Femur (tissue), 1 donor: Measurements from ENCODE around the gene ZNF780A.
"Not testable (repeated sequence)": the region's sequence is repeated elsewhere in the genome, so short reads cannot be mapped to it uniquely, and the experiment has no call there.

Experiments
- DNase-seq: peaks from one replicate; pipeline ENCODE4 v3.0.0-alpha.2; 2017

Gene ZNF780A

GRCh38 chr19:40090241-40091204, at the start of gene ZNF780A:
TSS of gene ZNF780A (minus strand) at chr19:40090943. CDS start at chr19:40084753, 6,190 bp downstream.
- peak; percentile 88 for DNase-seq

- DNase-seq, result no peak
These were observed 49.0 kb upstream of the ZNF780A start for GRCh38 chr19:40139533-40140287.

- DNase-seq, result no peak
These were observed 46.1 kb upstream of the ZNF780A start for GRCh38 chr19:40136818-40137217.

DNA sequence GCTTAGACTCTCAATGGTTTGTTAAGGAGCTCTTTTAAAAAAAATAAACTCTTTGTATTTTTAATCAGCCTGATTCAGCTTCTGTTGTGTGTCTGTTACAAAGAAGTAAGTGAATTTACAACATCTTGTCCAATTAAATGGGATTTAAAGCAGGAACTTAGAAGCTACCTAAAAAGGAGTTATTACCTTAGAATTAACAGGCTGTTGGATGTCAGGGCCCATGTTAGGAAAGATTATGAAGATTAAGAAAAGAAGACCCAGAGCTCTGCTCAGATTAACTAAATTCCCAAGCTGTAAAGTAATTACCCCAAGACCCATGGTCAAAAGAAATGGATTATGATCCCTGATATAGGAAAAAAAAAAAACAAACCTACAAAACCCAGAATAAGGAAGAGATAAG, 44.1 kb upstream of the ZNF780A start:
- DNase-seq, result no peak

- DNase-seq, result no peak
These were observed 42.7 kb upstream of the ZNF780A start for GRCh38 chr19:40133491-40133890.

DNA sequence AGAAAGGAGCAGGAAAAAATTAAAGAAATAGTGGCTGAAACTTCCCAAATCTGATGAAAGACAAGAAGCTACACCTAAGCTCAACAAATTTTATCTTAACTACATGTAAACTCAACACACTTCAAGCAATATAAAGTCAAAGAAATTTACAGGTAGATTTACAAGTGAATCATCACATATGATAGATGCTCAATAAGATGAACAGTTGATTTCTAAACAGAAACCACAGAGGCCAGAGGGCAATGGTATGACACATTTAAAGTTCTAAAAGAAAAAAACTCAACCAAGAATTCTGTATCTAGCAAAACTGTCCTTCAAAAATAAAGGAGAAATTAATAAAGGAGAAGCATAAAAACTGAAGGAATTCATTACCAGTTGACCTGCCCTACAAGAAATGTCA, 39.3 kb upstream of the ZNF780A start:
- no peak for DNase-seq

GRCh38 chr19:40129425-40129824, 38.7 kb upstream of the ZNF780A start:
- no peak for DNase-seq

DNA sequence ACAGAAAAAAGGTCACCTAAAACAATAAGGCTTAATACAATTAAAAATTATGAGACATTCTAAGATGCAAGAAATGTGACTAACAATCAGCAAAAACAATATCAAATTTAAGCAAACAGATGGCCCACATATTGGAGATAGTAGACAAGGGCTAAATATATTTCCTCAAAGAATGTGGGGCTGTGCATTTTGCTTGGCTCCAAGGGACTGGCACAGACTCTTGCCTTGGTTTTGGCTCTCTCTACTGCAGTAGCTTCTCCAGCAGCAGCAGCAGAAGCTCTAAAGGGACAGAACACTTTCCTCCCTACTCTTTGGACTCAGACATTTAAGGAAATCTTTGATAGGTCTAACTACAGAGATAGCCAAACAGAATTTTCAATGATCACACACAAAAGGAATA, 38.2 kb upstream of the ZNF780A start:
- DNase-seq, result no peak

DNA sequence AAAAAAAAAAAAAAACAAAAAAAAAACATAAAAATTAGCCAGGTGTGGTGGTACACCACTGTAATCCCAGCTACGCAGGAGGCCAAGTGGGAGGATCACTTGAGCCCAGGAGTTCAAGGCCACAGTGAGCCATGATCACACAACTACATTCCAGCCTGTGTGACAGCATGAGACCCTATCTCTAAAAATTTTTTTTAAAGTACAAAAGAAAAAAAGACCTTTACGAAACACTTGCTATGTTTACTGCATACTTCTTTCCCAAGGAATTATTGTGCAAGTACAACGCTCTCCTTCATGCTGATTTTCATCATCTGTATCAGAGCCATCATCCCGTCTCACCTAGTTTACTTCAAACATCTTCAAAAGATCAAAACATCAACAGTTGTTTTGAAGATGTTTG, 28.6 kb upstream of the ZNF780A start:
- DNase-seq, result no peak

GRCh38 chr19:40118638-40119037, 27.9 kb upstream of the ZNF780A start:
- not testable (repeated sequence) for DNase-seq

DNA sequence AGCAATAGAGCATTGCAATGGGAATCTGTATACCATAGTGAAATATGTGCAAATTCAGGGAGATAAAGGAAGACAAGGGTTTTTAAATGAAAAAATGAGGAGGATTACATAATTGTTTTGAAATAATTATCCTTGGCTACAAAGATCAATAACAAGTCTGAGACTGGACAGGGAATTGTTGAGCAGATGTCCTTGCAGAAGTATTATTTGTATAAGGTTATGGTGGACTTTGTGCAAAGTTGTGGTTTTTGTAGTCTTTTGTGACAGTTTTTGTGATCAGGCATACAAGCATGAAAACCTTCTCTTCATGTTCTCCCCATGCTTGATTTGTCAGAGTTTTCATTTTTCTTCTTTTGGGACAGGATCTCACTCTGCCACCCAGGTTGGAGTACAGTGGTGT, 25.3 kb upstream of the ZNF780A start:
- no peak for DNase-seq

- not testable (repeated sequence) for DNase-seq
These were observed 23.4 kb upstream of the ZNF780A start for GRCh38 chr19:40114119-40114518.

GRCh38 chr19:40112271-40112670, 21.5 kb upstream of the ZNF780A start:
- not testable (repeated sequence) for DNase-seq

- no peak for DNase-seq
These were observed 19.8 kb upstream of the ZNF780A start for GRCh38 chr19:40110570-40110969.

DNA sequence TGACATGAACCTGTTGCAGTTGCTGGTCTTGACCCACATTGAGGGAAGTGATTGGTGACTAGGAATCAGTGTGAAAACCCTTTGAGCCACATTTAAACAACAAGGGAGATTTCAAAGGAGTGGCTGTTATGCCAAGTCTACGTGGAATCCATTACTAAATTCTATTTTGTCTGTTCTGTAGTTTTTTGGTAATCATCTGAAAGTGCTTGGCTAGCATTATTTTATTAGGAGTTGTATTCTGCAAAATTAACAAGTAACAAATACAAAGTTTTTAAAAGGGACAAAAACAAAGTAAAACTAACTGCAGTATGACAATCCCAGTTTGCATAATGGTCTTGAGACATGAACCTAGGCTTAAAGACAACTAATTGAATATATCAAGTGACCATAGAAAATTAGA, 14.0 kb upstream of the ZNF780A start:
- no peak for DNase-seq

- DNase-seq, result no peak
These were observed 12.9 kb upstream of the ZNF780A start for GRCh38 chr19:40103600-40103999.

GRCh38 chr19:40101813-40102212, 11.1 kb upstream of the ZNF780A start:
- no peak for DNase-seq

- no peak for DNase-seq
These were observed 2.7 kb upstream of the ZNF780A start for GRCh38 chr19:40093416-40093815.

DNA sequence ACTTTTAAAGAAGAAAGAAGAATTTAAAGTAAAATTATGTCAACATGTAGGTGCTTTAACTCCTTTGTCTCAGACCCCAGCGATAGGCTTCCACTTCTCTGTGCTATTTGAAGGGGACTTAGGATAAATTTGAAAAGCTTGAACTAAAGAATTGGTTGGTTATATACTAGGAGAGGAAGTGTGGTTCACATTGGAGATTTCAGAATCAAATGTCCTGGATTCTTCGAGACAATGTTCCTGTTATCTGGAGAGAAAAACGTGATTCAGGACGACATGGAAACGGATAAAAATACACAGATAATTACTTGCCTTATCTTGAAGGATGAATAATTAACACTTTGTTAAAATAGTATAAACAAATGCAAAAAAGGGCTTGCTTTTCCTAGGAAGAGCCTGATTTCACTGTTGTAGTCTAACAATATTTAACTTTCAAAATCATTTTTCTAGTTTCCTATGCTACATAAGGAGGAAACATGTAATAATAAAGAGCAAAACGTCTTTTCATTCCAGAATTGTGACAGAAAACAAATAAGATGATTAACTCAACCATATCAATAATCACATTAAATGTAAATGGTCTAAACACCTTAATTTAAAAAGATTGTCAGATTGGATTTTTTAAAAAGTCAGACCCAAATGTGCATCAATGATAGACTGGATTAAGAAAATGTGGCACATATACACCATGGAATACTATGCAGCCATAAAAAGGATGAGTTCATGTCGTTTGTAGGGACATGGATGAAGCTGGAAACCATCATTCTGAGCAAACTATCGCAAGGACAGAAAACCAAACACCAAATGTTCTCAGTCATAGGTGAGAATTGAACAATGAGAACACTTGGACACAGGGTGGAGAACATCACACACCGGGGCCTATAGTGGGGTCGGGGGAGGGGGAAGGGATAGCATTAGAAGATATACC, 724 bp upstream of the ZNF780A start:
- no peak for DNase-seq

- DNase-seq, result no peak
These were observed 1.3 kb downstream of the ZNF780A start for GRCh38 chr19:40089462-40089861.

DNA sequence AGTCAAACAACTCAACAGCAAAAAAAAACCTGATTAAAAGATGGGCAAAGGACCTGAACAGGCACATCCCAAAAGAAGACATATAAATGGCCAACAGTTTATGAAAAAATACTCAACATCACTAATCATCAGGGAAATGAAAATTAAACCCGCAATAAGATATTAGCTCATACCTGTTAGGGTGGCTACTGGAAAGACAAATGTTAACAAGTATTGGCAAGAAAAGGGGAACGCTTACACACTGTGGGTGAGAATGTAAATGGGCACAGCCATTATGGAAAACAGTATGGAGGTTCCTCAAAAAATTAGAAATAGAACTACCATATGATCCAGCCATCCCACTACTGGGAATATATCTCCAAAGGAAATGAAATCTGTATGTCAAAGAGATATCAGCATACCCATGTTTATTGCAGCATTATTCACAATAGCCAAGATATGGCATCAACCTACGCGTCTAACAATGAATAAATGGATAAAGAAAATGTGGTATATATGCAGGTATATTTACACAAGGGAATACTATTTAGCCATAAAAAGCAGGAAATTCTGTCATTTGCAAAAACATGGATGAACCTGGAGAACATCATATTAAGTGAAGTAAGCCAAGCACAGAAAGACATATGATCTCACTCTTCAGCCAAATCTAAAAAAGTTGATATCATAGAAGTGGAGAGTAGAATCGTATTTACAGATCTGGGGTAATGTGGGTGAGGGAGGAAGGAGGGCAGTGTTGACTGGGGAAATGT, 2.3 kb downstream of the ZNF780A start:
- no peak for DNase-seq

DNA sequence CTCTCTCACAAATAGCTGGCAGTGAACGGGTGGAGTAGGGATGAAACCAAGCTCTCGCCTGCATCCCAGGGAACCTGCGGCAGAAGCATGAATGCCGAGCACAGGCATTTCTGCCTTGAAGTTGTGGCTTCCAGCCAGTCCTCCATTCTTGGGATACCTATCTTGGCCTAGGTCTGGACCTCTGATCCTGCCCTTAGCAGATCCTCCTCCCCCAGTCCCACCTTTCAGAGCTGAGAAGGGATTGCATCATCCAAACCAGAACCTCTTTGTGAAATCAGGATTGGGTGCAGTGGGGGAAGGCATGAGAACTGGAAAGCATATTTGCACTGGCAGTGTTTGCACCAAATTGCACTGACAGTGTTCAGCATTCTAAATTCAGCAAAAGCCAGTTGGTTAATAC, 5.8 kb downstream of the ZNF780A start:
- no peak for DNase-seq
